HEK293T (cell line): ENCODE measurements around the gene MGAT1.

Experiments used
- BHLHE40 ChIP-seq: fragments of 450-650 bp; IDR thresholded peaks from 2 replicates; pipeline ENCODE4 v1.6.1; 2016; ENCODE audit warnings: mild to moderate bottlenecking, moderate library complexity, borderline replicate concordance
- HDGF ChIP-seq: fragments of 450-650 bp; IDR thresholded peaks from 2 replicates; pipeline ENCODE4 v1.6.1; 2017; ENCODE audit warnings: antibody characterized with exemption, borderline replicate concordance
- TARDBP ChIP-seq: fragments of 450-650 bp; IDR thresholded peaks from 2 replicates; pipeline ENCODE4 v1.6.1; 2016

DNA sequence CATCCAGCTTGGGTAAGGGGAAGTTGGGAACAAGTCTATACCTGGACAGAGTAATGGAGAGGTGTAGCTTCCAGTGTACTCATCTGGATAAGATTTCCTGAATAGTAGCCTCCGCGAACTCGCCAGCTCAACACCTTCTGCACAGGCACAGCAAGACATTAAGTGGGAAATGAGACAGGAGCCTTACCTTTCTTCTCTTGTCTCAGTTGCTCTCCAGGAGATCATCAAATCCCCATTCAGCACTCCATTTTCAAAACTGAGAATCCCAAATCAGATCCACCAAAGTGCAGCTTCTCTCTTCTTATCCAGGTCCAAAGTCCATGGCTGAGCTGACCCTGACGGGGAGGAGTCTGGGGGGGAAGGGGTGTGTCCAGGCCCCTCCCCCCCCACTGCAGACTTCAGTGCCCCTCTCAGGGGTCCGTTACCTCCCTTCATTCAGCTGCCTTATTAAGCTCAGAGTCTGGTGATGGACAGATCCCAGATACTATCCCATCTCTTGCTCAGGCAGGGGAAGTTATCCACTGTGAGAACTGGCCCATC lies 5.9 kb upstream of the MGAT1 start:
- TF ChIP-seq HDGF (no peak), BHLHE40 (no peak), TARDBP (no peak)
